ENCODE results near the gene STK17A. TPM values are rescaled to one million over a fixed set of nuclear protein-coding genes. Genes with fewer than 3 reads are reported as not detected.

STK17A gene
- 10 to 100 TPM; 59.0 to 79.2 (median 62.8) TPM for total RNA-seq (2021; fragmentation: NEBNext Ultra II Directional; extraction: Animal tissue kit (Norgen Biotek cat#: 25700))
- long read RNA-seq, transcript STK17A-201 (7 exons, 3,368 nt) = major isoform, 112 of 142 reads
- long read RNA-seq, partial matches to known transcripts = 17 of 142 reads
- long read RNA-seq, other reads (novel, unspliced or antisense) = 13 of 142 reads

DNA sequence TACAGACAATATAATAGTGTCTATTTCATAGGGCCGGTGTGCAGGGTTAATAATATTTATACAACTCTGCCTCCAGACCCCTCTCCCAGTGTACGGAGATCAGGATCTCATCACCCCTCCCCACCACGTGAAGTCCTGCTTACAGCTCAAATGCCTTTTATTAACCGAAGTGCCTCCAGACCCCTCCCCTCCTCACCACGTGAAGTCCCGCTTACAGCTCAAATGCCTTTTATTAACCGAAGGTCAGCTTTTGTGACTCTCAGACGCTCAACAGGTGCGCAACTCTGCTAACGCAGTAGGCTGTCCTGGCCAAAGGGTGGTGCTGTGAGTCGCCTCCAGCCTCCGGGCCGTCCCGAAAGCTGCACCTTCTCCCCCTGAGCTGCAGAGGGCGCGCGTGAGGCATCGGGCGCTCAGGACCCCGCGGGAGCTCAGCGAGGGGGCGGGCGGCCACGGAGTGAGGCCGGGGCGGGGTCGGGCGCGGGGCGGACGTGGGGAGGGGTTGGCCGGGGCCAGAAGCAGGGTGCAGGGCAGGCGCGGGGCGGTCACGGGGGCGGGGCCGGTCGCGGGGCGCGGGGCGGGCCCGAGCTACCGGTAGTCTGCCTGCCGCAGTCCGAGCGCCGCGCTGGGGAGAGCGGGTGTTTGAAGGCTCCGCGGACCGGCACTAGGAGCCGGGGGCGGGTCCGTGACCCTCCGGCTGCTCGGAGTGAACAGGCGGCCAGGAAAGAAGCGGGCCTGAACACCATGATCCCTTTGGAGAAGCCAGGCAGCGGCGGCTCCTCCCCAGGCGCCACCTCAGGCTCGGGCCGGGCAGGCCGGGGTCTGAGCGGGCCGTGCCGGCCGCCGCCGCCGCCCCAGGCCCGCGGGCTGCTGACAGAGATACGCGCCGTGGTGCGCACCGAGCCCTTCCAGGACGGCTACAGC, at the start of gene STK17A:
Gene STK17A, plus strand, starts transcription at position 606 of the 921 bp plus-strand sequence. Its CDS starts 136 bp downstream, at position 742.
- Mint-ChIP-seq H3K36me3 (ENCODE audit: low read depth) (peaks cover 21% of the 10 kb centered on the region), H3K27me3 (ENCODE audit: insufficient read depth) (peaks cover 9% of the 10 kb centered on the region), H3K27ac (peak within 1 kb of the TSS; percentile 100), H3K4me3 (peak within 1 kb of the TSS; percentile 100), H3K4me1 (ENCODE audit: low read depth) (peaks cover 51% of the 10 kb centered on the region), H3K9me3 (no peaks in the 10 kb centered on the region)
- peak; percentile 83 for DNase-seq
- TF ChIP-seq CTCF (IDR thresholded peaks at IDR 0.05) = peak; percentile 94

DNA sequence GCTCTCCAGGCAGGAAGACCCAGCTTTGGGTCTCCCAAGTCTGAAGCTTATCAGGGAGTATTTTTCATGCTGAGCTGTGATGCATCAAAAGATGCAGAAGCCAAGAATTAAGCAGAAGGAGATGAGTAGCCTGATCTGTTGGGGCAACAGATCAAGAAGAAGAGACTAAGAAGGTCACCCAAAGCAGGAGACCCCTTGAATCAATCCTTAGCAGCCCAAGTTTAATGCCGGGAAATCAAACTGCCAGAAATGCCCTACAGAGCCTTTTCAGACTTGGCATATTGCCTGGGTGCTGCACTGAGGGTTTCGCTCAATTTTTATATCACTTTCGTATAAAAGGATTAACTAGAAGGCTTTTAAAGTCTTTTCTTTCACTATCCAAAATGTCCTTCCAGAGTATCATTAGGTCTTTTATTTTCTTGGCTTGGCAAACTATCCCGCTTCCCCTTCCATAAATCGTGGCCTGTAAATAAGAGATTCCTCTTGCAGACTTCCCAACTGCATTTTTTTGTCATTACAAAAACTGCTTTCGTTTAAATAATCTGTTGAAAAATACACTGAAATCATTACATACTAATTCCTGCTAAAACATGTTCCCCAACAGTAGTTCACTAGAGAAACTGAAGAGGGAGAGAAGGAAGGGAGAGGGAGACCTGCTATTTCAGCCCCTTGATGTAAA, 49.0 kb upstream of the STK17A start:
- H3K4me1 Mint-ChIP-seq (ENCODE audit: low read depth) = peaks cover 45% of the 10 kb centered on the region

GRCh38 chr7:43535031-43535451, 47.9 kb upstream of the STK17A start:
- DNase-seq = peak; percentile 18
- TF ChIP-seq CTCF (IDR thresholded peaks at IDR 0.05) = no peak
- Mint-ChIP-seq H3K36me3 (ENCODE audit: low read depth) (no peaks in the 10 kb centered on the region), H3K9me3 (no peaks in the 10 kb centered on the region), H3K27ac (no peak overlapping the region), H3K27me3 (ENCODE audit: insufficient read depth) (peaks cover 8% of the 10 kb centered on the region; the same call in 1 of the 2 replicates), H3K4me3 (peak overlapping the region; percentile 12; the same call in 1 of the 2 replicates), H3K4me1 (ENCODE audit: low read depth) (peaks cover 45% of the 10 kb centered on the region)

More for the DNA sequence above, 49.0 kb upstream of the STK17A start:
- Mint-ChIP-seq H3K9me3 (no peaks in the 10 kb centered on the region), H3K36me3 (ENCODE audit: low read depth) (no peaks in the 10 kb centered on the region), H3K4me3 (no peak overlapping the region; the same call in 1 of the 2 replicates), H3K27me3 (ENCODE audit: insufficient read depth) (peaks cover 11% of the 10 kb centered on the region; the same call in 1 of the 2 replicates), H3K27ac (no peak overlapping the region)
- no peak for TF ChIP-seq CTCF (IDR thresholded peaks at IDR 0.05)
- DNase-seq = peak; percentile 11

DNA sequence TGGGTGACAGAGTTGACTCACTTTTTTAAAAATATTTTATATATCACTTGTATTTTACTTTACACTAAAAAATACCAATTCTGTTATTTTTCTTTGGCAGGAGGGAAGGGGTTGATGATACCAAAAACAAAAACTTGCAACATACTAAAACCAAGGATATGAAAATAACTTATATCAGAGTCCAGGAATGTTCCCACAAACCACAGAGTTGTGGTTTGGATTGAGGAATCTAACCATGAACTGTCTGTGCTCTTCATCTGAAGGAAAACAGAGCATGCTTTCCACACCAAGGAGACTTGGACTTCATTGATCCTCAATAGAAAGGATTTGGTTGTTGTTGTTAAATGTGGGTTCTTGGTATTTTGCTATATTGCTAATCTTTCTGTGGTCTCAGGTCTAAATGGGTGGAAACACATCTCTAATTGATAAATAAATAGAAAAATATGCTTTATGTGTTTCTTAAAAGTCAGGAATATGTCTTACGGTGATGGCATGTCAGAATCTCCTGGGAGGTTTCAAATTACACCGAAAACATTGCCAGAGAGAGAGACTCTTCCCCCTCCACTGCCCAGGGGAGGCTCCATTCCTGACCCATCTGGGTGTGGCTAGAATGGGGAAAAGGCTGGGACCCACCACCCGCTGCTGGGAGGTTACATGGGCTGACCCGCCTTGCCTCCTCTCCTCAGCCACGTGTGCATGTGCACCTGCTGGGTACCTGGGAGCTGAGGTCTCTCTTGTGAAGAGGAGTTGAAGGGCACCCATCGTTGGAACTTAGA, 46.9 kb upstream of the STK17A start:
- peak; percentile 83 for DNase-seq
- Mint-ChIP-seq H3K27ac (peak overlapping the region; percentile 36; the same call in 1 of the 2 replicates), H3K4me1 (ENCODE audit: low read depth) (peaks cover 45% of the 10 kb centered on the region), H3K36me3 (ENCODE audit: low read depth) (no peaks in the 10 kb centered on the region), H3K27me3 (ENCODE audit: insufficient read depth) (peaks cover 8% of the 10 kb centered on the region), H3K4me3 (peak overlapping the region; percentile 43), H3K9me3 (no peaks in the 10 kb centered on the region)
- TF ChIP-seq CTCF (IDR thresholded peaks at IDR 0.05) = no peak

GRCh38 chr7:43536773-43537172, 46.1 kb upstream of the STK17A start:
- H3K9me3 Mint-ChIP-seq = no peaks in the 10 kb centered on the region
- no peak for TF ChIP-seq CTCF (IDR thresholded peaks at IDR 0.05)
- H3K27ac Mint-ChIP-seq = no peak overlapping the region; the same call in 1 of the 2 replicates
- peaks cover 8% of the 10 kb centered on the region for H3K27me3 Mint-ChIP-seq (ENCODE audit: insufficient read depth)
- no peak for DNase-seq
- no peaks in the 10 kb centered on the region for H3K36me3 Mint-ChIP-seq (ENCODE audit: low read depth)
- no peak overlapping the region for H3K4me3 Mint-ChIP-seq
- H3K4me1 Mint-ChIP-seq (ENCODE audit: low read depth) = peaks cover 45% of the 10 kb centered on the region

Measured in HFFc6 (cell line).